K562 (cell line): Measurements from ENCODE around the gene AHI1. TPM values are rescaled to one million over a fixed set of nuclear protein-coding genes. Genes with fewer than 3 reads are reported as not detected.
A peak's percentile ranks its signal among the peaks of the same experiment; 100 is the strongest.

Experiments used
- CBFB ChIP-seq: sonication (generic); formaldehyde crosslinking; IDR thresholded peaks from 2 replicates; pipeline ENCODE4 v1.4.0; 2020; ENCODE audit warnings: mild to moderate bottlenecking, missing genetic modification reagents
- ETV6 ChIP-seq, 3 experiments: fragments of 150-350 bp in 1 of 3; sonication (generic) in 1 of 3; formaldehyde crosslinking in 1 of 3; IDR thresholded peaks; 2 replicates each; pipeline versions ENCODE4 v1.6.1 to v1.8.0; 2014 to 2022; ENCODE audit warnings: borderline replicate concordance in 2 of 3, low read depth in 2 of 3, antibody characterized with exemption in 1 of 3, low read length in 1 of 3, mild to moderate bottlenecking in 1 of 3, missing genetic modification reagents in 1 of 3
- HMGN3 ChIP-seq: IDR thresholded peaks from 2 replicates; pipeline ENCODE4 v1.6.1; 2011; ENCODE audit warnings: borderline replicate concordance, low read depth, mild to moderate bottlenecking, mixed read lengths, low read length; ENCODE audit not compliant: insufficient read length; ENCODE audit errors: extremely low read depth
- MAFF ChIP-seq: IDR thresholded peaks from 2 replicates; pipeline ENCODE4 v1.6.1; 2012; ENCODE audit warnings: low read length, improper control_type of control experiment
- MGA ChIP-seq: fragments of 450-650 bp; IDR thresholded peaks from 2 replicates; pipeline ENCODE4 v1.6.1; 2016; ENCODE audit warnings: mild to moderate bottlenecking, moderate library complexity
- MIER1 ChIP-seq: fragments of 450-650 bp; IDR thresholded peaks from 2 replicates; pipeline ENCODE4 v1.6.1; 2016; ENCODE audit warnings: antibody characterized with exemption, mild to moderate bottlenecking, low read depth
- RBM34 ChIP-seq: fragments of 200-400 bp; formaldehyde crosslinking; IDR thresholded peaks from 2 replicates; pipeline ENCODE4 v1.6.1; 2018; ENCODE audit warnings: low read length, borderline replicate concordance; ENCODE audit not compliant: insufficient read depth
- USF1 ChIP-seq: sonication (generic); formaldehyde crosslinking; IDR thresholded peaks from 2 replicates; pipeline ENCODE4 v1.9.0; 2022; ENCODE audit warnings: mild to moderate bottlenecking, missing genetic modification reagents
- ZBTB34 ChIP-seq: fragments of 250-450 bp; sonication (Bioruptor Pico); IDR thresholded peaks from 2 replicates; pipeline ENCODE4 v1.8.0; 2021; ENCODE audit warnings: mild to moderate bottlenecking, moderate library complexity
- ZKSCAN1 ChIP-seq: fragments of 150-350 bp; IDR thresholded peaks from 2 replicates; pipeline ENCODE4 v1.6.1; 2016; ENCODE audit warnings: low read depth, low read length
- ZNF174 ChIP-seq: fragments of 250-450 bp; sonication (Bioruptor Pico); IDR thresholded peaks from 2 replicates; pipeline ENCODE4 v1.4.0; 2020; ENCODE audit warnings: mild to moderate bottlenecking
- ZNF695 ChIP-seq: fragments of 450-650 bp; formaldehyde crosslinking; IDR thresholded peaks from 2 replicates; pipeline ENCODE4 v1.4.0; 2020; ENCODE audit warnings: mild to moderate bottlenecking, moderate library complexity
- ZNF75A ChIP-seq: fragments of 450-650 bp; formaldehyde crosslinking; IDR thresholded peaks from 2 replicates; pipeline ENCODE4 v1.4.0; 2020; ENCODE audit warnings: mild to moderate bottlenecking
- polyA plus RNA-seq, 8 experiments: library from polyadenylated mRNA; depleted of rRNA in 4 of 8; stranded (reverse) in 5 of 8; unstranded in 3 of 8; fragments of >200 nt; fragmentation: Nextera tagmentation in 2 of 8; fragmentation: Illumina TruSeq in 1 of 8; extraction: Ambion mirVana in 2 of 8; extraction: Trizol in 1 of 8; gene quantifications; 2 replicates each; pipeline versions ENCODE4 v1.2.1 to v1.2.3, GENCODE V29; 2011 to 2014; ENCODE audit warnings: inconsistent platforms in 1 of 8, missing spikeins in 1 of 8
- total RNA-seq, 7 experiments: library from RNA; depleted of rRNA in 6 of 7; stranded (reverse); fragments of >200 nt in 6 of 7; fragmentation: Illumina TruSeq in 2 of 7; extraction: Trizol in 2 of 7; gene quantifications; 2 replicates each; pipeline versions ENCODE4 v1.2.1 to v1.2.3, GENCODE V29; 2011 to 2021; ENCODE audit warnings: low replicate concordance in 1 of 7

The AHI1 gene
- total and polyA plus RNA-seq, 9 of the 15 experiments (the other 6 are each of a cell fraction or from before 2014, with no cell fraction given), result 24.7 to 54.9 (median 32.2) TPM

- TF ChIP-seq ZNF174 (CRISPR knock-in tag) (no peak), ZBTB34 (CRISPR knock-in tag) (no peak), HMGN3 (peak; percentile 98), MIER1 (no peak; the same call in 1 of the 2 replicates), CBFB (peak; percentile 94), ZNF75A (CRISPR knock-in tag) (peak; percentile 53; the same call in 1 of the 2 replicates), ZNF695 (CRISPR knock-in tag) (no peak), USF1 (CRISPR knock-in tag) (peak; percentile 75), MAFF (no peak), ZKSCAN1 (peak; percentile 79; the same call in 1 of the 2 replicates), RBM34 (peak; percentile 89; the same call in 1 of the 2 replicates), MGA (peak; percentile 94), ETV6 (IDR thresholded peaks at IDR 0.05; ENCODE audit: borderline replicate concordance in 1 of 2, low read depth in 2 of 2, low read length in 1 of 2) (no peak), ETV6 (CRISPR knock-in tag; IDR thresholded peaks at IDR 0.05; ENCODE audit: borderline replicate concordance) (peak; percentile 89; the same call in 1 of the 2 replicates)
Observed at GRCh38 chr6:135497412-135498184, at the start of gene AHI1 (continued).
